HG03060 (cell line): ENCODE results near the gene BNC2.

Experiments
- ATAC-seq: cut with Tn5 transposase; IDR thresholded peaks from one replicate; pipeline ENCODE4 v1.9.1; 2021; ENCODE audit warnings: low read depth, moderate number of reproducible peaks; ENCODE audit not compliant: unreplicated experiment

BNC2 gene

DNA sequence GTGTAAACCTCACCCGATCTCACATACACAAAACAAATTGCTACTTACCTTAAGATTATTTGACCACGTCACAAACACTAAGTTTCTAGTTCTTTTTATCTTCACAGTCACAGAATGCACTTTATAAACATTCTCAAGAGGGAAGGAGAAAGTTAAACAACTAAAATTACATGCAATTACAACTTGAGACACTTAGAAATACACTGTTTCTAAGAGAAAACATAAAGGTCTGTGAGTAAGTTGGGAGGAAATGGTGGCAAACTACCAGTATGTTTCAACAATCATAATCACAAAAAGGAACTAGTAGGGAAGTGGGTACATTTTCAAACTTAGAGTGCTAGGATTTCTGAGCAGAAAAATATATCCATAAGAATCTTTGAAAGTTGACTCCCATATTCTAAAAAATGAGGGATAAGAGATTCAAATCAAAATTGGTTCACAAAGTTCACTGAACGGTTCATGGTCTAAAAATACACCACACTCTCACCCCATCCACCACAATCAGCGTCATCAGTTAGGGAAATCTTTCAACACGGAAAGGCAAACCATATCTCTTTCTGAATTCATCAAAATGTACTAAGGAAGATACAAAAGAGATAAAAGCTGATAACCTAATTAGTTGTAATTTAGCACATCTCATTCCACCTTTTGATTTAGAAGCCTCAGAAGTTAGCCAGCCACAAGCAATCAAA, 182.6 kb downstream of the BNC2 start:
- ATAC-seq: no peak

DNA sequence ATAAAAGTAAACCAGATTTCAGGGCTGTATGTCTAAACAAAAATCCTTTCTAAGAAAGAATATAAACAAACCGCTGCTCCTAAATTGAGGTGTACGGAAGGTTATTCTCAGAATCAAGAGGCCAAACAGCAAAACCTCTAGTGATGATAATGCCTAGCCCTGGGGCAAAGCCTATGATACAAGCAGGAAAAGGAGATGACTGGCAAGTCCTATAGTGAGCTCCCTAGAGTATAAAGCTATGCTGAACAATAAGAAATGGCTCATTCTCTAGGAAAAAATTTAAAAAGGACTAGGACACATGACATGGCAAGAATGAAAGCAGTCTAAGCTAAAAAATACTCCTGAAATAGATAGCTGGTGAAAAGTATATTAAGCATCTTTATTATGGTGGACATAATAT, 187.1 kb downstream of the BNC2 start:
- ATAC-seq: no peak

DNA sequence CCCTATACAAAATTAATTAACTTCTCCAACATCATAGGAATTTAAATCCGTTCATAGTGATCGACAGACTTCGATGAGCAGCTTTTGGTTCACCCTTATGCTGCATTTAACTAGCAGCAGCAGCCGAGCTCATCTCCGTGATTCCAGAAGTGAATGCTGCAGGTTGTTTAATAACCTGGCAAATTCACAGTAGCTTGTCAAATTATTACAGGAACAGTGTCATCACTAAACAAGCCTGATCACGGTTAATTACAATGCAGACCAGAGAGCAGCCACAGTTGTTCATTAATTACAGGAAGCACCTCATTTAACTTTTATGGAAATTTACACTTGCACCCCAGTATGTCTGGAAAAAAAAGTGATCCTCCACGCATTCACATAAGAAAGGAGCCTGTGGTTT, 188.2 kb downstream of the BNC2 start:
- ATAC-seq: no peak

DNA sequence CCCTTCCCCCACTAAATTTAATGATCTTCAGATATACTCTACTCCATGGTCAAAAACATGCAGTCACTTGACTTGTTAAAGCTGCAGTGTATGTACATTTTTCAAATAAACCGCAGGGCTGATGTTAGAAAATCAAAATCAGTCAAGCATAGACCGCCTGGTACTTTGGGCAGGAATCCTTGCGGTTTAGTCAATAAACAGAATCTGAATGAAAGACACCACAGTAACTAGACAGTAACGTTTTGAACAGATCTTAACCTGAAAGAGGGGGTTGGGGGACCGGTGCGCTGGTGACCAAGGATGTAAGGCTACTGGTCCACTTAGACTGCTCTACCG, 188.8 kb downstream of the BNC2 start:
- no peak for ATAC-seq

DNA sequence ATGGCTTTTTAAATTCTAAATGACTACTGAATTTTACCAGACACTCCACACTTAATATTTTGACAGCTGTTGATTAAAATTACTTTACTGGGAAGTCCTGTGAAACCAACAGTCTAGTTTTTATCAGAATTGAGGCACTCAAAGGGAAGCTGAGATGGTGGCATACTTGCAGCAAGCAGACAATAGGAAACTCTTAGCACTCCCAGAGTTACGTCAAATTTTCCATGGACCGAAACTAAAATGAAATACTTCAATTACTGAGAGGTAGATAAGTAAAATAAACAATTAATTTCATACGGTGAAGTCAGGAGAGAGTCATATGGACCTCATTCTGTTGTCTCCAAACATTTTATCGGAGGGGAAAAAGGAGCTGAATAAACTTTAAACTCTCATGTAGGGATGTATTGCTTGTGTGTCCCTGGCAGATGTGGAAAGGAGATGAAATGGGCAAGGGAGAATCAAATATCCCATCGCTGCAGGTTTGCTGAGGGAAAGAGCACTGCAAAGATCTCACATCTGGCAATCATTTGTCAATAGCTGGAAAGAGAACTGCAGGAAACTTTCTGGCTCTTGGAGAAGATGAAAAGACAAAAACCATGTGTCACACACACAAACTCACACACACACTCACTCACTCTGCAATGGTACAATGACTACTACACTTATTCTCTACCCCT, 189.4 kb downstream of the BNC2 start:
- no peak for ATAC-seq

- ATAC-seq: no peak
Observed at GRCh38 chr9:16680541-16680940, 189.9 kb downstream of the BNC2 start.

- no peak for ATAC-seq
Observed at GRCh38 chr9:16679327-16679821, 191.1 kb downstream of the BNC2 start.

DNA sequence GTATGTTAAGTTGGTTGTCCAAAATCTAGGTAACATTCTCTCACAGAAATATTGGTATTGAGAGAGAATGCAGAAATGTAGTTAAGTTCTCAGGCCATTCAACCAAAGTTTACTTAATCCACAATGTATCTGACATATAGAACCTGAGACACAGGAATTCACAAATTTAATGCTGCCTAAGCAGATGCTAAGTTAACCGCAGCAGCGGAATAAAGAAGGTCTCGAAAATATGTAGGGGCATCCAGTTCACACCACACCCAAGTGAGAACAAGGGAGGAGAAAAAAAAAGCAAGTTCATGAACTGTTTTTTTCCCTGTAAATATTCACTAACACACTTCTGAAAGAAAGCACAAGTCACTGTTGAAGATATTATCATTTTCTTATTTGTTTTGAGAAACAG, 194.0 kb downstream of the BNC2 start:
- ATAC-seq: no peak

DNA sequence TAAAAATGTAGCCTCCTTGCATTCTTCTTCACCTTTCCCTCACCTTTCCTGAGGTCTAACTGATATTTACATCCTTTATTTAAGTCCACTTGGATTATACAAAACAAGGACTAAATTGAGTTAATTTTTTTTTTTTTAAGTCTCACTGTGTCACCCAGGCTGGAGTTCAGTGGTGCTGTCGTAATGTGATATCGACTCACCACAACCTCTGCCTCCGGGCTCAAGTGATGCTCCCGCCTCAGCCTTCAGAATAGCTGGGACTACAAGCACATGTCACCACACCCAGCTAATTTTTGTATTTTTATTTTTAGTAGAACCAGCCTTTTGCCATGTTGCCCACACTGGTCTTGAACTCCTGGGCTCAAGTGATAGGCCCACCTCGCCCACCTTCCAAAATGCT, 195.3 kb downstream of the BNC2 start:
- no peak for ATAC-seq

GRCh38 chr9:16673171-16673570, 197.3 kb downstream of the BNC2 start:
- ATAC-seq: no peak

DNA sequence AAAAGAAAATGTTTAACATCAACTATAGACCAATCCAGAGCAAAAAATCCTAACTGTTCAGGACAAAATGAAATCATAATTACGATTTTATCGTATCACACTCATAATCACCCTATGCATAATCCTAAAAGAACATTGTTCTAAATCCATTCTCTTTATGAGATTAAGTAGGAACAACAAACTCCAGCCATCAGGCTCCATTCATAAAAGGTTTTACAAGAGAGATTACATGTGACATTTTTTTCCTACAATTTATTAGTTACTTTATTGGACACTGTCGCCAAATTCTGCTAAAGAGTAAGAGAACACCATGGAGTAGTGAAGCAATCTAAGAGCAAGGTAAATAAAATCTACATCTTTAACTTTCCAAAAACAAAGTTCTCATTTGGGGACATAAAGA, 198.0 kb downstream of the BNC2 start:
- ATAC-seq: no peak

DNA sequence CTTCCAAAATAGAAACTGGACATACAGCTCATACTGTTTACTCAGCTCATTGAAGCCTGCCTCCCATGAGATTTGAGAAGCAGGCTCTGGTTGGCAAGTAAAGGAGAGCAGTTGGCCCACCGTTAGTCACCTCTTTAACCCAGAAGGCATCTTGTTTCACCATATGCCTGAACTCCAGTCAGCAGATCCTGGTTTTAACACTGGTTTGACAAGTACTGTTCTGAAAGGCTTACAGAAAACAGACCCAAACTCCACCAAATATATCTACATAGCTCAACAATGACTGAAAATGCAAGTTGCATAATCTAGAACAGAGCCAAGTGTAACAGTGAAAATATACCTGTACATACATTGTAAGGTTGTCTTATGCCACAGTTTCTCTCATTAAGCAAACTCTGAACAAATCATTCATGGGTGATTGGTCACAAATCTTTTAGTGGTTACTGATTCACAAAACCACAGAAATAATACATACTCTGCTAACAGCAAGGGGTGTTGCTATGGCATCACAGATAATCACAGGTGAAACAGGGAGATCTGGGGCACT, 198.8 kb downstream of the BNC2 start:
- no peak for ATAC-seq

GRCh38 chr9:16670791-16671190, 199.7 kb downstream of the BNC2 start:
- ATAC-seq: no peak

DNA sequence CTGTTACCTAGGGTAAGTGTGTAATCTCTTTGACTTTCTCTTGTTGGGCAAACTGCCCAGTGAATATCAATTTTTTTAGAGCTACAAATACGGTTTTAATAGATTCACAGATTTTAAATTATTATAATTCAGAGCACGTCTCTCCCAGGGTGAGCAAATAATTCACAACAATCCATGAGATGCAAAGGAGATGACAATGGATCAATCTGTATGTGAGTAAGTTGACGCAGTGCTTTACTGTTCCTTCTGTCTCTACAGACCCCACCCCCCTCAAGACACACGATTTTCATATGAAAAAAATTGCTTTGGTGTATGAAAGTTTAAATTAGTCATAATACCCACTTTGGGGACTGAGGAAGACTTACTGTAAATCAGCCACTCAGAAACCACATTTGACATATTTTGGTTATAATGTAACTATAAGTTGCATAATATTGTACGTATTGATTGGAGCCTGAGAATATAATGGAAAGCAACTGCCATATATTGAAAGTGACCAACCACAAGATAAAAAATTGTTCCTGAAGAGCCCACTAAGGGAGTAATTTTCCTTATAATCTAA, 201.7 kb downstream of the BNC2 start:
- no peak for ATAC-seq

GRCh38 chr9:16664211-16664610, 206.3 kb downstream of the BNC2 start:
- ATAC-seq: no peak

GRCh38 chr9:16661816-16662215, 208.7 kb downstream of the BNC2 start:
- no peak for ATAC-seq

DNA sequence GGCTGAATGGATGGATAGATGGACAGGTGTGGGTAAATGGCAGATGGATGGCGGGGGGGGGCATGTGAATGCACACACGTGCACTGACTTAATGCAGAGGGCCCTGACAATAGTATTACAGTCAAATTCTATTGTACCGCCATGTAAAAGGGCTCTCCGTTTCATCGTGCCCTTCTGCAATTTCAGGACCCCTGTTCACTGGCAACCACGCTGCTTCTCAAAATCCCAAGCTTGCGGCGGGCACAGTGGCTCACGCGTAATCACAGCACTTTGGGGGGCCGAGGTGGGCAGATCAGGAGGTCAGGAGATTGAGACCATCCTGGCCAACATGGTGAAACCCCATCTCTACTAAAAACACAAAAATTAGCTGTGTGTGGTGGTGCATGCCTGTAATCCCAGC, 211.4 kb downstream of the BNC2 start:
- no peak for ATAC-seq

GRCh38 chr9:16656432-16657169, 213.9 kb downstream of the BNC2 start:
- no peak for ATAC-seq

DNA sequence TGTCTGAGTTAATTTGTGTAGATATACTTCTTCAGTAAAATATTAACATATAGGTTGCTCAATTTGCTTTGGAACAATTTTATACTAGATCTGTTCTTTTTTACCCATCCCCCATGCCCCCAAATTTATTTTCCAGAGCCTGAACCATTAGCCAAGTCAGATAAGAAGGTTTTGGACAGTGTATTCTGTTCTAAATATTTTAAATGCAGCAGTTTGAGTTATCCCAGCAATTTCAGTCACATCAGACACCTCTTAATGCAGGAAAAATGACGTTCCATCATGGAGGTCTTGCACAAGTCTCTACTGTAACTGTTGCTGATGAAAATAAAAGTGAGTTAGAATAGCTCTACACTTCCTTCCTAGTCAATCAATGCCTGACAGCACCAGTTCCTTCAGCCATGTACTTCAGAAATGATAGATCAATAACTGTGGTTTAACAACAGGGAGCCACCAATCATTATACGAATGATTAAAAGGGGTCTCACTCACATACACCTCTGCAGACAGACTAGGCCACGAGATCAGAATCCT, 215.8 kb downstream of the BNC2 start:
- no peak for ATAC-seq

- ATAC-seq: no peak
Observed at GRCh38 chr9:16653491-16654399, 216.7 kb downstream of the BNC2 start.
